Right renal pelvis (tissue), 4 donors: Measurements from ENCODE around the gene MUC22. TPM values are rescaled to one million over a fixed set of nuclear protein-coding genes. Genes with fewer than 3 reads are reported as not detected.
"Not testable (repeated sequence)": the region's sequence is repeated elsewhere in the genome, so short reads cannot be mapped to it uniquely, and the experiment has no call there.

Experiments
- DNase-seq, 4 donors: peaks; one replicate each; pipeline ENCODE4 v3.0.0-alpha.2; 2013; ENCODE audit warnings: low read depth in 4 of 4, low spot score in 3 of 4, missing footprints in 1 of 4
- polyA plus RNA-seq, 4 donors: library from polyadenylated mRNA; unstranded; fragments of 120-200 nt; gene quantifications; one replicate each; pipeline ENCODE4 v1.2.1, GENCODE V29; 2013; ENCODE audit not compliant: insufficient read length in 4 of 4

Gene MUC22
- polyA plus RNA-seq, 4 donors = not detected

- no peak for DNase-seq
These were observed 18.4 kb upstream of the MUC22 start for GRCh38 chr6:30991891-30992290.

GRCh38 chr6:30997301-30997700 lies 13.0 kb upstream of the MUC22 start:
- no peak for DNase-seq

- no peak for DNase-seq
These were observed 11.5 kb upstream of the MUC22 start for GRCh38 chr6:30998785-30999184.

GRCh38 chr6:31000067-31000860 lies 10.0 kb upstream of the MUC22 start:
- not testable (repeated sequence) for DNase-seq

- DNase-seq = no peak
These were observed 8.9 kb upstream of the MUC22 start for GRCh38 chr6:31001281-31001888.

GRCh38 chr6:31002471-31002870 lies 7.8 kb upstream of the MUC22 start:
- DNase-seq = no peak

- DNase-seq = no peak
These were observed 5.5 kb upstream of the MUC22 start for GRCh38 chr6:31004794-31005193.

GRCh38 chr6:31005249-31006020 lies 4.8 kb upstream of the MUC22 start:
- DNase-seq = no peak

- DNase-seq = no peak
These were observed 2.6 kb upstream of the MUC22 start for GRCh38 chr6:31007694-31008093.

- DNase-seq = no peak
These were observed 2.1 kb upstream of the MUC22 start for GRCh38 chr6:31008165-31008564.

- no peak for DNase-seq
These were observed 543 bp upstream of the MUC22 start for GRCh38 chr6:31009731-31010130.

- no peak for DNase-seq
These were observed 879 bp downstream of the MUC22 start for GRCh38 chr6:31011153-31011552.

- DNase-seq = no peak
These were observed 6.5 kb downstream of the MUC22 start for GRCh38 chr6:31016659-31017299.

GRCh38 chr6:31017436-31017835 lies 7.2 kb downstream of the MUC22 start:
- DNase-seq = not testable (repeated sequence)

- DNase-seq = no peak
These were observed 9.8 kb downstream of the MUC22 start for GRCh38 chr6:31020057-31020456.

- DNase-seq = not testable (repeated sequence)
These were observed 10.5 kb downstream of the MUC22 start for GRCh38 chr6:31020631-31021255.

- DNase-seq = not testable (repeated sequence)
These were observed 11.6 kb downstream of the MUC22 start for GRCh38 chr6:31021705-31022531.

- no peak for DNase-seq
These were observed 15.3 kb downstream of the MUC22 start for GRCh38 chr6:31025595-31025994.

- no peak for DNase-seq
These were observed 20.8 kb downstream of the MUC22 start for GRCh38 chr6:31031095-31031494.

GRCh38 chr6:31033075-31033474 lies 22.8 kb downstream of the MUC22 start:
- no peak for DNase-seq
